Amniotic stem cell (primary cell): Measurements from ENCODE around the gene CDK5RAP2.

Source experiments
- DNase-seq: peaks from one replicate; lab custom pipeline; 2025; lab: John Stamatoyannopoulos, UW

Gene CDK5RAP2

DNA sequence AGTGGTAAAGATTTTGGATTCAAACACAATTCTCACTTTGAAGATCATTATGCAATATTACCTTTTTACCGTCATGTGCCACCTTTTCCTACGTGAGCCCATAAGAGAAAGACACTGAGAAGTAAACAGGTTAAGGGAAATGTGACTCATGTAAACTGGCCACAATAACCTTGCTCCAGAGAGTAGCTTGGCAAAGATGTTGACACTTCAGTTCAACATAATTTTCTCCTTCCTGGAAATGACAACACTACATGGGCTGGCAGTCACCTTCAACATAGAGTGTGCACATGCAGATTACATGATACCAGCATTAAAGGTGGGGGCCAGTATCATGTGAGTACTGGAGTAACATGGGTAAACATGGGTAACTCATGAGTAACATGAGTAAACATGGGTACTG, 141.9 kb downstream of the CDK5RAP2 start:
- no peak for DNase-seq

DNA sequence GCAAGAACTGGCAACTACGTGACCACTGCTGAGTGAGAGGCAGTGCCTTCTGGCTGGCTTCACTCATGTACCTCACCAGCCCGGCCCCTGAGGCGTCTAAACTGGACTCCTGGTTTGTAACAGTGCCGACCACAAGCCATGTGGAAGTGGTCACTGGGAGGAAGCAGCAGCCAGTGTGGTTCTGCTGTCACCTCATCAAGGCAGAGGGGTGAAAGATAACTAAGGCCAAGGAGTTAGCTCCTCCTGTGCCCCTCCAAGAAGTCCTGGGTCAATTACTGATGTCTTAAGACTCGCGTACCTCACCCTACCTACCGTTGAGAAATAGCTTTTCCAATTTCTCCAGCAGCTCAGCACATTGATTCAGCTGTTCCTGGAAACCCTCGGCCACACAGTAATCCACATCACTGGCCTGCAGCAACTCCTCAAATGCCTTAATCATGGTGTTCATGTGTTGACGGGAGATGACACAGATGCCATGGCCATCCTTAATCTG, 142.9 kb downstream of the CDK5RAP2 start:
- no peak for DNase-seq

DNA sequence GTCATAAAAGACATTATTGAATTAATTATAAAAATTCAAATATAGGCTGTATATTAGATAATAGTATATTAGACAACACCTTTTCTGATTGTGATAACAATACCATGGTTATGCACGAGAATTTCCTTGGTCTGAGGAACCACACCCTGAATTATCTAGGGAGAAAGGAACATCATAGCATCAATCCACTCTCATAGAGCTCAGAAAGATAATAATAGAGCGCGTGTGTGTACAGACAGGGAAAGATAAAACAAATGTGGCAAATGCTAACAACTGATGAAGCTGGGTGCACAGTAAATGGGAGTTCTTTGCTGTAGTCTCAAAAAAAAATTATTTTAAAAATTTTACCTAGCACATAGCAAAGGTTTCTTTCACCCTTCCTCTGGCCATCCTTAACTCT, 143.5 kb downstream of the CDK5RAP2 start:
- no peak for DNase-seq

DNA sequence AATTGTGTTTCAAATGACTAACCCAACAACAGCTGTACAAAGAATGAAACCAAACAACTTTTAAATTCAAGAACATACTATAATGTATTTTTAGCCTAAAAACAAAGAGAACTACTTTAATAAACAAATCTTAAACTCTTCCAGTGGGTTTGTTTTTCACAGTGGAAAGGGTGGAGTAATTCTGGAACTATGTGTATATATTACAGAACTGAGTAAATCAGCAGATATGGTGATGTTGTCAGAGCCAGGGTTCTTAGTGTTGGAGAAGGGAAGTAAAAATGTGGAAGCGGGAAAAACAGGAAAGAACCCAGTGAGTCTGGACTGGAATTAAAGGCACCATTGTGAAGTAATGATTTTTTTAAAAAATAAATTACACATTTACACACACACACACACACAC, 144.9 kb downstream of the CDK5RAP2 start:
- no peak for DNase-seq

DNA sequence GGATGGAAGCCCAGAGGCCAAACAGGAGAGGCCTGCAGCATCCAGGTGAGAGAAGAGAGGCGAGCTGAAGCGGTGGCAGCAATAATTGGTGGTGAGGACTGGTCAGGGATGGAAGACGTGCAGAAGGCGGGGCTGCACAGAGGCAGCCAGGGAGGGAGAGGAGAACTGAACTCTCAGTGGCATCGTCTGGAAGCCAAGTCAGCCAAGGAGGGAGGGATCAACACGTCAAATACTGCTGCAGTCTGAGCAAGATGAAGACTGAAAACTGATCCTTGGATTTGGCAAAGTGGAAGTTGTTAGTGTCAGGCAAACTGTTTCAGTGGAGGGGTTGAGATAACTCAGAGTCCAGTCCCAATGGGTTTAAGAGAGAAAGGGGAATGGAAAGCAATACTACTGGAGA, 145.4 kb downstream of the CDK5RAP2 start:
- DNase-seq, result no peak

DNA sequence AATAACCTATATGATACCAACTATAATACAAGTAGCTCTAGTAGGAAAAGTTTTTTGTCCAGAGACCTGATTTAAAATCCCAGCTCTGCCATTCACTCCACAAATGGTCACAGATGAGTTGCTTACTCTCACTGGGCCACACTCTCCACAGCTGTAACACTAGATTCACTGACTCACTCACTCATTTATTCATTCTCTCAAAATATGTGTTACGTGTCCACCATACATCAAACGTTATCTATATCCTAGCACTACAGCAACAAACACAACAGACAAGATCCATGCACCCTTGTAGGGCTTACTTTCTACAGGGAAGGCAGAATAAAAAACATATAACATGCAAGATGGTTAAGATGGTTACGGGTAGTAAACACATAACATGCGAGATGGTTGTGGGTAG, 146.3 kb downstream of the CDK5RAP2 start:
- DNase-seq, result no peak

DNA sequence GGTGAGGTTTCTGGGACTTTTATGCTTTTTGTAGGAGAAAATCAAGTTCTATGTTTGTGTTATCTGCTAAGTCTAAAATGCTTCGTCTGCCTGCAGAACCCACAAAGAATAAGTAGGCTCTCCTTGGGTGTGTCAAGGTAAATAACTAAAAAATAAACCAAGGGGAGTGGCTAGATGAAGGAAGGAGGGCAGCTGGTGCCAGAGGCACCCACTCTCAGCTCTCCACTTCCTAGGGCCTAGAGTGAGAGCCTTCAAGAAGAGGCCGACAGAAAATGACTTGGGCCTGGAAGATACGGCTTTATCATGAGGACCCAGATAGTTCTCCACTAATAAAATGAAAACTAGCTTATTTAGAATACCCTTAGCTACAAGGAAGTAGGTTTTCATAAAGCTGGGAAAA, 147.4 kb downstream of the CDK5RAP2 start:
- DNase-seq, result no peak

DNA sequence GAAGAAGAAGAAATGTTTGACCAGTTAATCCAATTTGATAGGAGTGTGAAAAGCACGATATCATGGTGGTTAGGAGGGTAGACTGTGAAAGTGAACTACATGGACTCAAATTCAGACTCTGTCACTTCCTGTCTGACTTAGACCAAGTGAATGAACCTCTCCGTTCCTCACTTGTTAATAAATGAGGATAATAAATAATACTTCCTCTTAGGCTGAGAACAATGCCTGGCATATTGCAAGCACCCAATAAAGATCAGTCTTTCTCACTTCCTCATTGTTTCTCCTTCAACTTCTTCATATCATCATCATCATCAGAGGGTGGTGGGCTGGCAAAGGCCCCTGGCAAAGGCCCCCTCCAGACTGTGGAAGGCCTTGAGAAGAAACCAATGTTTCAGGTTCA, 148.7 kb downstream of the CDK5RAP2 start:
- no peak for DNase-seq

DNA sequence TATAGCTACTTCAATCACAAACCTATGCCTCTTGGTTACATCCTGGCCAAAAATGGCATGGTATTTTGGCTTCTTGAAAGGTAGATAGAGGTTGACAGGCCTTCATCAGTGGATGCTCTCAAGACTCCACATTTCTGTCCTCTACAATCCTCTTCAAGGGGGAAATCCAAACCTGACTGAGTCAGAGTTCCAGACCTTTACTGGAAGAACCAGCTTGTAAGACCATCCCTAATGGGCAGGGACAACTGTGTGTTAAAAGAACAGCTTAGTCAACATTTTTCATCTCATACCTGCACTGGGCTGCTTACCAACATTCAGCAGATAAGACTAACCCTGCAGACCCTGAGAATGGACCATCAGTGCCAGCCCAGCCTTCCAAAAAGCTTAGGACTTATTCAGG, 155.7 kb downstream of the CDK5RAP2 start:
- no peak for DNase-seq

DNA sequence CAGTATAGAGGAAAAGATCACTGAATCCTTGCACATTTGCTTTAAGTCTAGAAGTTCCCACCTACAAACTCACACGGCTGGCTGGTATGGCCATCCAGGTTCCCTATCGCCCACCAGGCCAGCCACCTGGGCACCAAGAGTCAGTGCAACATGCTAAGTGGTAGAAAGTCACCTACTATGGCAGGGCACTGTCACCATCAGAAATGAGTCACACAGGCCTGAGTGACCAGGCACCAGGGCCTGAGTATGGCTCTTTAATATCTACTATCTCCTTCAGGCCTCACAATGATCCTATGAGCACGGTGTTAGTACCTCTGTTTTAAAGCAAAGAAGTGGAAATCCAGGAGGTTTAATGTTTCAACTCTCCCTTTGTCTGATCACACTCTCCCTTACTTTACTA, 156.2 kb downstream of the CDK5RAP2 start:
- no peak for DNase-seq

DNA sequence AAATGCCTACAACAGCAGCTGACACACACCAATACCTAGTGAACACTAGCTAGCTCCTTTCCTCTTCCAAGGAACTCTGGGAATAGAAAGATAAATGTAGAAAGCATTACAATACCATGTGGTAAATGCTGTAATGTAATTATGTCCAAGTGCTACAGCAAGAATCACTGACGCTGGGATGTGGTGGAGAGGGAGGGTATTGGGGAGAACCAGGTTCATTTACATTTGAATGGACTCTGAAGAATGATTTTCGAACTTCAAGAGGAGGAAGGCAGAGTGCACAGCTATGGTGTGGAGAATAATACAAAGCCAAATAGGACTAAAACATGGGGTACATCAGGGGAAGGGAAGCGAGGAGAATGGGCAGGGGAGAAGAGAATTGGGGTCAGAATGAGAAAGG, 158.0 kb downstream of the CDK5RAP2 start:
- no peak for DNase-seq

DNA sequence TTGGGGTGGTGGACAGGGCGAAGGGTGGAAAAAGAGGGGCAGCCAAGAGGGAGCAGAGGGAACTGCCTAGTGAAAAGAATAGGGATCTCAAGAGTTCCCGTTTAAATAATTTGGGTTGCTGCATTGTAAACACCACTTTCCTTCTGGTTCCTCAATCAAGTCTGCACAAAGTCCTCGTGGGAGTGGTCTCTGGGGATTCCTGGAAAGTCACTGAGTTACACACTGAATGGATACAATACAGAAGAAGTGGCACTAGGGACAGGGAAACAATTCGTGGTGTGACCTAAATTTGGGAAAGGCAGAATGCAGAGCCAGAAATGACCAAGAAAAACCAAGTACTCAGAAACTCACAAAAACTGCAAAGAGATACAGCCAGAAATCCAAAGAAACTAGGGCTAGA, 161.7 kb downstream of the CDK5RAP2 start:
- no peak for DNase-seq

DNA sequence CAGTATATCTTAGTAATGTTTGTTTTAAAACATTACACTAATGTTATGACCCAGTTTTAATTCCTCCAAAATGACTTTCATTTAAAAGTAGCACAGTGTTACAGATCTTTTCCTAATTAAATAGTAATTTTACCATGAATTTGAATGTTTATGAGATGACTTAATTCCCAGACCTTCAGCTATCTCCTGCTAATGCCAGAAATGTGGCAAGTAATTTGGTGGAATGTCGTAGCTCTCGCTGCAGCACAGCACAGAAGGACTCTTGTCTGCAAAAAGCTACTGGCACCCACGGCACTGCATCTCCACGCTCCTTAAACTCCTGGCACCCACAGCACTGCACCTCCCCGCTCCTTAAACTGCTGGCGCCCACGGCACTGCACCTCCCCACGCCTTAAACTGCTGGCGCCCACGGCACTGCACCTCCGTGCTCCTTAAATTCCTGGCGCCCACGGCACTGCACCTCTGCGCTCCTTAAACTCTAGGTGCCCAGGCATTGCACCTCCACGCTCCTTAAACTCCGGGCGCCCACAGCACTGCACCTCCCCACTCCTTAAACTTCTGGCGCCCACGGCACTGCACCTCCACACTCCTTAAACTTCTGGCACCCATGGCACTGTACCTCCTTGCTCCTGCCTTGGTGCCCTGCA, 163.1 kb downstream of the CDK5RAP2 start:
- no peak for DNase-seq

DNA sequence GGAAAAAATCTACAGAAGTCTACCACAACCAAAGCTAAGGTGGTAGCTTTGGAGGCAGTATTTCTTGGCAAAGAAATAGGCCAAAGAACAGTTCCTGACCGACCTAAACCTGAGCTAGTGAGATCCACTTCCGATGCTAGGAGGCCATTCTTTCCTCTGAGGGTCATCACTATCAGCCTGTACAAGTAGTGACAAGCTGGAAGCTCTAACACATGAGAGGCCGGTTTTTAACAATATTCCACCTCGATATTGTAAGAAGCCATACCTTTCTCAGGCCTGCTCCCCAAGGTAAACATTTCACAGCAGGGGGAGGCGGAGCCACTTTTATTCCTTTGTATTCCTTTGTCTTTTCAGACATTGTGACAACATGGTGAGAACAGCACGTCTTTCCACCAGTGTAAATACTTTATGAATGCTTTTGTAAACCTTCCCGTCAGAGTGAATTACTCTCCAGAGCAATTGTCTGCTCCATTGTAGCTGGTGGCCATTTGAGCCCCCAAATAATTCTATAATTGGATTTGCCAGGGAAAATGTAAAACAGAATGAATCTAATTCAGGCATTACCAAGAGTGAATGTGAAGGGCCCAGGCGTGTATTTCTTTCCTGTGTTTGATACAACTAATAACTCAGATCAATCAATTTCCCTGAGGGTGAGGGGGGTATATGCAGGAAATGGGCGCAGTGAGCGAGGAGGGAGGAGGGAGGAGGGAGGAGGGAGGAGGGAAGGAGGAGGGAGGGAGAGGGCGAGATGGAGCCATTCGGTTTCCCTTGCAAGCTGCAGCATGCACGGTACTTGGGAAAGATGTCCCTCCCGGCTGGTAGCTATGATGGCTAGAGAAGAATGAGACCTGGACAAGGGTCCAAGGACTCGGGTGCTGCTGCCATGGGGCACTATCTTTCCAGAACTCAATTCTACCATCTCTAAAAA, 166.6 kb downstream of the CDK5RAP2 start:
- DNase-seq, result no peak

DNA sequence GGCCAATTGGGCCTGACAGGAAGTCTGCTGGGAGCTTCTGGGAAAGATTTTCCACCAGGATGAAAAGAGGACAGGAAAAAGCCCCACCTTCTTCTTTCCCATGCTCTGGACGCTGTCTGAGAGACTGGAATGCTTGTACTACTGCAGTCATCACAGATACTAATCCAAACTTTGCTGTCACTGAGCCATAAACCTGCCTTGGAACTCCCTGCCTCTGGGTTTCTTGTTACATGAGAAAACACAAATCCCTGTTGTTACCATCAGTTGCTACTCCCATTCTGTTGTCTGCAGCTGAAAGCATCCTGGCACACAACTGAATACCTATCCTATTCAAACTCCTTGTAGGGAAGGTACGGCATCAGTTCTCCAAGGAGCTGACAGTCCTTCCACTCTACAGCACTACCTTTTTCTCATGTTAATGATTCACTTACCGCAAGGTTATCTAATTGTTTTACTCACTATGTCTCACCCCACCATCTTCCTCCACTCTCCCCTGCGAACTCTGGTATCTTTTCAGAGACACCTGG, 167.5 kb downstream of the CDK5RAP2 start:
- DNase-seq, result no peak

DNA sequence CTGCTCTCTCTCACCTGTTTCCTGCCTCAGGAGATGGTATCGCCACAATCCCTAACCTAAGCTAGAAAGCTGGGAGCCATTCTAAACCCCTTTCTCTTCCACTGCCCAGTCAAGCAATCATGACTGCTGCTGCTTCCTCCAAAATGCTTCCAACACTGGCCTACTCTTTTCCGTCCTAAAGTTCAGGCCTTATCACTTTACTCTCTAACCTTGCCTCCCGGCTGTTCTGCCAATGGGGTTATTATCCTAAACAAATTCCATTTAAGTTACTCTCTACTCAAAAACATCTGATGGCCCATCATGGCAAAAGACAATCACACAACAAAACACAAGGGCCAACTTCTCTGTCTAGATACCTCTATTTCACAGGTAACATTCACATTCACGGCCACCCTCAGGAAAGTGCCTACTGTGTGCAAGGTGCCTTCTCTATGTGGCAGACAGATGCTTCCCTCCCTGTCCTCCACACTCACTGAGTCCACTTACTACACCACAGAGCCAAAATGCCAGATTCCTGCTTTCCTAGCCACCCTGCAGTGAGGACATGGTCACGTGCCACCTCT, 168.0 kb downstream of the CDK5RAP2 start:
- DNase-seq, result no peak

DNA sequence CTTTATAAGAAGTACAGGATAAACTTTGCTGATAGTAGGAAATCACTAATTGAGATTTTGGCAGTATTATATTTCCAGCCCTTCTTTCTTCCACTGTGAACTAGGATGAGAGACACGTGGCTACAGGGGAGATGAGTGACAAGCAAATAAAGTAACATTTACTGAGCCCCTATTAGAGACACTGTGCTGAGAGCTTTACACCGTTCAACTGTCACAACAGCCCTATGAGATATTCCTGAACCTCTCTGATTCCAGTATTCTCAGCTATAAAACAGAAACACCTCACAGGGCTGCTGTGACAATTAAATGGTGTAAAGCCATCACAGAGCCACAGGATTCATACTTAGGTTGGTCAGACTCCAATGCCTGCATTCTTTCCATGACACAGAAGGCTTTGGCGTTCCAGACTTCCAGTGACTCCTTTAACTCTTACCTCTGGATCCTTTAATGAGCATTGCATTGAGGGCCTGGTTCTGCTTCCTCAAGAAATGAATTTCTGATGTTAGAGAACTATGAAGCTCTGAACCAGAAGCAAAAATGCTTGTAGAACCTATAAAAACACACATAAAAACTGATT, 169.0 kb downstream of the CDK5RAP2 start:
- DNase-seq, result no peak

DNA sequence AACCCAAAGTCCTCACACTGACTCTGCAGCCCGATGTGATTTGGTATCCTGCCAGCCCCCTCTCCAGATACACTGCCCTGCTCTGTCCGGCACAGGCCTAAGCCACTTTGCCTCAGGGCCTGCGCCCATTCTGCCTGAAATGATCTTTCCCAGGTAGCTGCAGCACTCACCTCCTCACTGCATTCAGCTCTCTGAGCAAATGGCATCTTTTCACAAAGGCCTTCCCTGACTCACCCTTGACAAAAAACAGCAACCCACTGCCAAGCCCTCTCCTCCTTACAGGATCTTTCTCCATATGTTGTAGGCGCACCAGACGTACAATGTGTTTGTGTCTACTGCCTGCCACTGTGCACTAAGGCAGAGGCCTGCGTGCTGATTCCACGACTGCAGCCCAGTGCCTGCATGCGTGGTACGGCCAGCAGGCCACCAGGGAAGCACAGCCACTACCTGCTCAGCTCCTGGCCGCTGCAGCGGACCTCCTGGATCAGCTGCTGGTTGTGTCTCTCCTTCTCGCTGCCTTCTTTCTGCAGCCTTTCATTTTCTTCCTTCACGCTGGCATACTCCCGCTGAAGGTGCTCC, 171.2 kb downstream of the CDK5RAP2 start:
- no peak for DNase-seq

DNA sequence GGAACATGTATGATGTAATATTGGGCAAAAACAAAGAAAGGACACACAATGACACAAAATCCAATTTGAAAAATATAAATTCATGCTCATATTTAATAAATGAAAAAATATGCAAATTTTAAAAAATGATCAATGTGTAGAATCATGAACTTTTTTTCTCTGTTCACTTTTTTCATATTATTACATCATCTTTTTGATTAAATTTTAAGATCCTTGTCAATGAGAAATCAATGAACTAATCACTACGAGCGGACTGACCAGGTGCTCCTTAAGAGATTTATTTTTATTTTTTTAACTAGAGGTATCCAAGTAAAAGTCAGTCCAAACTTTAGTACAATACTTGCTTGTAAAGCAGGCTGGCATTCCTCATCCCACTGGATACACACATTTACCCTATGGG, 174.1 kb downstream of the CDK5RAP2 start:
- DNase-seq, result no peak

DNA sequence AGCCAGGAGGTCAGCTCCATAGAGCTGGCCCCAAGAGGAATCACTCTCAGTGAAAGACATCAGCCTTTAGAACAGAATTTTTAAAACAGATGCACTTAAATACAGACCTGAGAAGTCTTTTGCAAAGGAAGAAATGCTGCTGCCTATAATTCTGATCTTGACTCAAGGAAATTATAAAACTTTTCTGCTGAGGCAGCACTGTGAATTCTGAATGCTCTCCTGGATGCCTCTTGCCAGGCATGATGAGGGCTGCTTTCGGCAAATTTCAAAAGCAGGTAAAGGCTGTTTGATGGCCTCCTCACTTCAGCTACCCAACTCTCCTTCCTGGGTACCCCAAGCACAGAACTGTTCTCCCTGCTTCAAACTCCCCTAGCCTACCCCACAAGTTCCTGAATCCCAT, 174.8 kb downstream of the CDK5RAP2 start:
- DNase-seq, result no peak

DNA sequence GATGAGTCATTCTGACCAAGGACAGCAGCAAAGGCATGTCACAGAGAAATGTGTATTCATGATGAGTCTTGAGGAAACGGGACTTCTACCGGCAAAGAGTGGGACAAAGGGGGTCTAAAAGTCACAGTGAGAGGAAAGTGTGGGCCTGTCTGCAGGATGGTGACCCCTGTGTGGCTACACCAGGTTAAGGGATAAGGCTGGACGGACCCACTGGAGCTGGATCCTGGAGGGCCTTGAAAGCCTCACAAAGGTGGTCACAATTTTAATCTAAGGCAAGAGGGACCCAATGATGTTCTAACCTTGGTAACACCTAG, 176.5 kb downstream of the CDK5RAP2 start:
- DNase-seq, result no peak
